Left forelimb (tissue), 1 donor: ENCODE measurements around the gene SPEM2.

Experiments used
- DNase-seq: peaks from one replicate; pipeline ENCODE4 v3.0.0-alpha.2; 2018; ENCODE audit warnings: low spot score

The SPEM2 gene

GRCh38 chr17:7425316-7425715 lies at the start of gene SPEM2:
SPEM2 (plus strand) TSS chr17:7425616; CDS start chr17:7425689, 73 bp downstream.
- no peak for DNase-seq

GRCh38 chr17:7379134-7379533 lies 46.3 kb upstream of the SPEM2 start:
- no peak for DNase-seq

- no peak for DNase-seq
Measured at GRCh38 chr17:7380321-7380720, 45.1 kb upstream of the SPEM2 start.

GRCh38 chr17:7380855-7381683 lies 44.3 kb upstream of the SPEM2 start, which contains the start of gene TNK1:
TNK1 (plus strand) TSS chr17:7381089; CDS start chr17:7382927, 1,838 bp downstream.
- no peak for DNase-seq

GRCh38 chr17:7382901-7383300 lies 42.5 kb upstream of the SPEM2 start:
- no peak for DNase-seq

- no peak for DNase-seq
Measured at GRCh38 chr17:7383371-7383741, 42.1 kb upstream of the SPEM2 start.

GRCh38 chr17:7383742-7384488 lies 41.5 kb upstream of the SPEM2 start:
- DNase-seq: no peak

GRCh38 chr17:7384489-7385081 lies 40.8 kb upstream of the SPEM2 start:
- no peak for DNase-seq

- DNase-seq: no peak
Measured at GRCh38 chr17:7388856-7389255, 36.6 kb upstream of the SPEM2 start.

- no peak for DNase-seq
Measured at GRCh38 chr17:7389924-7390910, 35.2 kb upstream of the SPEM2 start.

- DNase-seq: no peak
Measured at GRCh38 chr17:7391307-7391706, 34.1 kb upstream of the SPEM2 start.

GRCh38 chr17:7392696-7393612 lies 32.5 kb upstream of the SPEM2 start:
- DNase-seq: no peak

GRCh38 chr17:7393613-7394451 lies 31.6 kb upstream of the SPEM2 start:
- DNase-seq: no peak

- DNase-seq: peak; percentile 91
Measured at GRCh38 chr17:7394452-7395191, 30.8 kb upstream of the SPEM2 start, which contains the start of gene PLSCR3. PLSCR3 (minus strand) TSS chr17:7394525; CDS start chr17:7394110, 415 bp downstream.

GRCh38 chr17:7396147-7396546 lies 29.3 kb upstream of the SPEM2 start:
- DNase-seq: no peak

GRCh38 chr17:7398612-7399011 lies 26.8 kb upstream of the SPEM2 start:
- no peak for DNase-seq

GRCh38 chr17:7403043-7403726 lies 22.2 kb upstream of the SPEM2 start:
- peak; percentile 83 for DNase-seq

- DNase-seq: no peak
Measured at GRCh38 chr17:7403727-7403976, 21.8 kb upstream of the SPEM2 start.
